Fibroblast of skin of scalp (primary cell): ENCODE measurements around the gene WFDC5. TPM values are rescaled to one million over a fixed set of nuclear protein-coding genes. Genes with fewer than 3 reads are reported as not detected.
"Not testable (repeated sequence)": the region's sequence is repeated elsewhere in the genome, so short reads cannot be mapped to it uniquely, and the experiment has no call there.

ENCODE experiments used
- DNase-seq: peaks from one replicate; pipeline ENCODE4 v3.0.0-alpha.2; 2013
- polyA plus RNA-seq, 2 experiments: library from polyadenylated mRNA; unstranded; fragments of 120-200 nt; gene quantifications; one replicate each; pipeline ENCODE4 v1.2.1, GENCODE V29; 2013; ENCODE audit not compliant: insufficient read length in 2 of 2

Gene WFDC5
- polyA plus RNA-seq (2013, experiment 1 of 2; ENCODE audit: insufficient read length): not detected
- not detected for polyA plus RNA-seq (2013, experiment 2 of 2; ENCODE audit: insufficient read length)

- DNase-seq: no peak
Measured at GRCh38 chr20:45114465-45115385, at the start of gene WFDC5. Gene WFDC5 (minus strand): TSS chr20:45115174. CDS start chr20:45115083, 91 bp downstream.

DNA sequence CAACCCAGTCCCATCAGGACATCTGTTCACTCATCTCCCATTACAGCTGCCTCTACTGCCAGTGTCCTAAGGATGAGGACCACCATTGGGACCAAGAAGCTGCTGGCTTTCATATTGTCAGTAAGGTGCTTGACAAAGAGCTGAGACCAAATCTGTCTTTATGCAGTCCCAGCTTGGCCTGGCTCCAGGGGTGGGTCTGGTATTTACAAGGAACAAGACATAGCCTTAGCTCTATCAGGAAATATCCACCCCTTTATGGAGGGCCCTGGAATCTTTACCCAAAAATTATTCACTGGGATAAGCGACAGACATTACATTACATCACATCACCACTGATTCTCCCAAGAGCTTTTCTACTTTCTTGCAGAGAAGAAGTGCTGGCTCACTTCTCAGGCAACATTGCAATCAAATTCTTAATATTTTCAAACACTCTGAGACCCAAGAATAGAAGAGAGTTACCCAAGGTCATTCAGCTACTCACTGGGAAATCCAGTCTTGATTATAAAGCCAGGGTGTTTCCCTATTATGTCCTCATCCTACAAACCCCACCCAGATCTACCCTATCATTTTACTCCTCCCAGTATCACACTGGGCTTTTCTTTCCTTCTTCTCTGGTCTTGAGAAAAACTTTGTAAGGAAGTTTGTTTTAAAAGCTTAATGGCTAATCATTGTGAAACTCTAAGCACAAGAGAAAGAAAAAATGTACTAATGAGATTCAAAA lies 48.3 kb upstream of the WFDC5 start:
- no peak for DNase-seq

DNA sequence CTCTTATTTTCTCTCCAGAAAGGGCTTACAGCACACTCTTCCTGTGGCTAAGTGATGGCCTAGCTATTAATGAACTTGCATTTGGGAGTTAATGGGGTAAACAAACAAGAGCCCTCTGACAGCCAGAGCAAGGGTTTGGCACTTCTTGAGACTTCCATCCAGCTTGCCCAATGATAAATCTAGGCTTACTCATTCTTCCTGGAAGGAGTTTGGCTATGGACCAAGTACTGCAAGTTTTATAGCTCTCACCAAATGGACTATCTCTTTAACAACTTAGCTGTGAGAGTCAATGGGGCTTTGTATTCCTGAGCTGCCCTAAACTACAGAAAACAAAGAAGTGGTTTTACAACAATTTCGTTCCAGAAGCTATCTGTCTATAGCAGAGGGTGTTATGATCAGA lies 43.0 kb upstream of the WFDC5 start:
- DNase-seq: peak; percentile 48

DNA sequence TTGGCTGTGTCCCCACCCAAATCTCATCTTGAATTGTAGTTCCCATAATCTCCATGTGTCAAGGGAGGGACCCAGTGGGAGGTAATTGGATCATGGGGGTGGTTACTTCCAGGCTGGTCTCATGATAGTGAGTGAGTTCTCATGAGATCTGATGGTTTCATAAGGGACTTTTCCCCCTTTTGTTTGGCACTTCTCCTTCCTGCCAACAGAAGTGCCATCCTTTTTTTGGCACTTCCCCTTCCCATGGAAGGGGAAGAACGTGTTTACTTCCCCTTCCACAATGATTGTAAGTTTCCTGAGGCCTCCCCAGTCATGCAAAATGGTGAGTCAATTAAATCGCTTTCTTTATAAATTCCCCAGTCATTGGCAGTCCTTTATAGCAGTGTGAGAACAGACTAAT lies 41.7 kb upstream of the WFDC5 start:
- no peak for DNase-seq

DNA sequence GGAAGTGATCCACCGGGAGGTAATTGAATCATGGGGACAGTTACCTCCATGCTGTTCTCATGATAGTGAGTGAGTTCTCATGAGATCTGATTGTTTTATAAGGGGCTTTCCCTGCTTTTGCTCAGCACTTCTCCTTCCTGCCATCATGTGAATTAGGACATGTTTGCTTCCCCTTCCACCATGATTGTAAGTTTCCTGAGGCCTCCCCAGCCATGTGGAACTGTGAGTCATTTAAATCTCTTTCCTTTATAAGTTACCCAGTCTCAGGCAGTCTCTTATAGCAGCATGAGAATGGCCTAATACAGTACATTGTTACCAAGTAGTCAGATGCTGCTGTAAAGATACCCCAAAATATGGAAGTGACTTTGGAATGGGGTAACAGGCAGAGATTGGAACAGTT lies 39.8 kb upstream of the WFDC5 start:
- not testable (repeated sequence) for DNase-seq

- no peak for DNase-seq
Measured at GRCh38 chr20:45154183-45154582, 39.2 kb upstream of the WFDC5 start.

DNA sequence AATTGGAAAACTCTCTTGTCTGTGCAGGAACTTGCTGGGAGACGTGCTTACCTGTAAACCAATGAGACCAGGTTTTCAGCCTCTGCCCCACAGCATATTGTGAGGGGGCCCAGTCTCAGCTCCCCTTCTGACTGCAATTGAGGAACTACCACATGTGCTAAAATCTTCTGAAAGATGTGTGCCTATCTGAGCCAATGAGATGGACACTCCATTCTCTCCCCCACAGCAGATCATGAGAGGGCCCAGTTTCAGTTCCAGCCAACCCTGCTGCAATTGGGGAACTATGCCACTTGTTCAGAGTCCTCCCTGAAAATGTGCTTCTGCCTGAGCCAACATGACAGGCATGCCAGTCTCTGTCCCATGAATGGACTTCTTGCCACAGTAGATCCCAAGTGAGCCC lies 38.8 kb upstream of the WFDC5 start:
- no peak for DNase-seq

DNA sequence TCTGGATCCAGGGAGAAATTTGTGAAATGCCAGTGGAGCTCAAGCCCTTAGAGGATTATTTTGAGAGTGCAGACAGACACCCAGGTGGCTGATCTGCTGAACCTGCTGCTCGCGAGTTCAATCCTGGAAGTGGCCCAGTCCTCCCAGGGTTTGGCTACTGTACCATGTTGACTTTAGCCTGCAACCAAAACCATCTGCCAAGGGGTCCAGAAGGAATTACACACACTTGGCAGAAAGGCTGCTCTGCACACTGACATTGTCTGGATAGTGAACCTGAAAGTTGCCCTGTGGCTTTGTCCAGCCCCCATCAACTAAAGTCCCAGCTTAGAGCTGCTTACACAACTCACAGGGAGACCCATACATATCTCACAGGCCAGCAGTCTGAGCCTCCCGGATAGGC lies 38.2 kb upstream of the WFDC5 start:
- DNase-seq: no peak

DNA sequence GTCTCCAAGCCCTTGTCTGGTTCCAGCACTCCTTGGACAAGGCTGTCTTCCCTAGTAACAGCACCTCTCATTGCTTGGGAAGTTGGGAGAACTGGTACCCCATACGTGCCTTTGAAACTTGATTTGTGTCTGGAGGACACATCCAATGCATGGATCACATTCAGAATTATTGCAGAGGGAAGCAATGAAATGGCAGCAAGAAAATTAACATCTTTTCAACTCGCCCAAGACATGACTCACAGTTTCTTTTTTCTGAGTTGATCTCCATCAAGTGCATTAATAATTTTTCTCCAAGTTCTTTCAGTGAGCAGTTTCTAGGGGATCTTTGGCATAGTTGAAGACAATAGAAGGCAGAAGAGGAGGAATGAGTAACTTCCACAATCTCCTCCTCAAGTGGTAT lies 37.4 kb upstream of the WFDC5 start:
- DNase-seq: no peak

DNA sequence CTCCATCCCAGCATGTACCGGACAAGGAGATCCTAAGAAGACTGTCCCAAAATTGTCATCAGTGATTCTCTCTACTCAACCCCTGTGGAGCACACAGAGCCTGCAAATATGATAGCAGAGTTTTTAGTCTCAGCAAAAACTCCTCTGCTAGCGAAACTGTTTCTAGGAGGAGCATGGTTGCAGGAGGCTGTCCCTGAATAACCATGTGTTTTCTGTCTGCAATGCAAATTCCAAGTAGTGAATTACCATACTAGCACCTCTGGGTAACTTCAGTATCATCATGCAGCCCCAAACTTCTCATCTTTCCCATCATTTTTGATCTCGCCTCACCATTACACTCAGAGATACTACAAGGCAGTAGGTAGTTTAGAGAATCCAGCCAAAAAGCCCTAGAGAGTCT lies 34.1 kb upstream of the WFDC5 start:
- no peak for DNase-seq

- DNase-seq: no peak
Measured at GRCh38 chr20:45140836-45141235, 25.9 kb upstream of the WFDC5 start.

GRCh38 chr20:45139733-45140375 lies 24.9 kb upstream of the WFDC5 start:
- DNase-seq: not testable (repeated sequence)

DNA sequence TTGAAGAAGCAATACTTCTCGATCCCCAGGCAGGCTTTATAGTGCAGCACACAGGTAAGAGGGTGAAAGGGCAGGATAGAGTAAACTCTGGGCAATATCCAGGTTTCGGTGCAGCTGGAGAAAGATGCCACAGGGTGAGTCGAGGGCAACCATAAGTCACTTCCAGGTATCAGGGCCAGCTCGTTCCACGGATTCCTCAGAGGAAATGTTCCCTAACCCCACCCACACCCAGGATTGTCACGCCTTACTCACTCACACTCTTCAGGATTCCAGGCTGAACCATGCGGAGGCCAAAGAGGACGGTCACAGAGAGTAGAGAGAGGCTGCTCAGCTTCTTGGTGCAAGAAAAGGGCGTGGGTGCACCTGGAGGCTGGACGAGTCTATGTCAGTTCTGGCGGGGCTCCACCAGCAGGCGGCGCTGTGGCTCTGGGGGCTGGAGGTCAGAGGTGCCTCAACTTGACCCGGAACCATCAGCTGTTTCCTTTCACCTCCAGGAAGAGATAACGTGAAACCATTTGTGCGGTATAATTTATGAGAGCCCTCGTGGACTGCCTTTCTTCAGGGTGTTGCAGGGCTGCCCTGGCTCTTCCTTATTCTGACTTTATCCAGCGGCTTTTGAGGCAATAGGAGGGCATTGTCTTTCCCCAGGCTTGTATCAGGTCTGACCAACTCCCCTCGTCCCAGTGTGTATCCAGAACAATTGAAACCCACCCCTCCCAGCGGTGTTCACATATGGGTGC lies 23.8 kb upstream of the WFDC5 start:
- peak; percentile 5 for DNase-seq

DNA sequence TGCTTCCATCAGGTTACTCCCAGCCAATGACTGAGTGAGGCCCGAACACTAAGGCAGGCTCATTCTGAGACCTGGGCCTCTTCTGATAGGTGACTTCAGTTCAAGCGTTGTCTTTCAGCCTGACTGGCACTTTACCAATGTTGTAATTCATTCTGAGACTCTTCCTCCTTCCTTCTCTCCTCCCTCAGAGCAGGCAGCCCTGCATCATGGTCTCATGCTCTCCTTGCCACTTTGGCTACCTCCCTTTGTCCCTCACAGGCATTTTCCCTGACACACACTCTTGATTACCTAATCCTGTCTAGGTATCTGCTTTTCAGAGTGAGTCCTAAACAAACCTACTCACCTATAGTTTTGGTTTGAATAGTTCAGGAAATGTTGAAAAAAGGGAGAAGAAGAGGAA lies 21.9 kb upstream of the WFDC5 start:
- no peak for DNase-seq

DNA sequence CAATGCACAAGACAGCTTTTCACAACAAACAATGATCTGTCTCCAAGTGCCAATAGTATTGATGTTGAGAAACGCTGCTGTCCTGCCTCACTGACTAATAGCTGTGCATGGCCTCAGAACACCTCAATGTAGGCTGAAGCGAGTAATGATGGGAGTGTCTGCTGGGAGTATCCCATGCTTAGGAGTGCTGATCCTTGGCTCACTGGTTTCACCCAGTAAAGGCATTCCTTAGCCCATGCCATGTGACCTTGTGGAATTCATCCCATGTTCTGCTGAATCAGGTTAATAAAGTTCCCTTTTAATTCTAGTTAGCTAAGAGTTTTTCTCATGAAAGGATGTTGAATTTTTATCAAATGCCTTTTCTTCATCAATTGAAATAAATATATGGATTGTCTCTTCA lies 13.1 kb upstream of the WFDC5 start:
- DNase-seq: no peak

GRCh38 chr20:45124365-45124764 lies 9.4 kb upstream of the WFDC5 start, which contains the start of gene WFDC12:
Gene WFDC12 (minus strand): TSS chr20:45124465. CDS start chr20:45124447, 18 bp downstream.
- DNase-seq: no peak

DNA sequence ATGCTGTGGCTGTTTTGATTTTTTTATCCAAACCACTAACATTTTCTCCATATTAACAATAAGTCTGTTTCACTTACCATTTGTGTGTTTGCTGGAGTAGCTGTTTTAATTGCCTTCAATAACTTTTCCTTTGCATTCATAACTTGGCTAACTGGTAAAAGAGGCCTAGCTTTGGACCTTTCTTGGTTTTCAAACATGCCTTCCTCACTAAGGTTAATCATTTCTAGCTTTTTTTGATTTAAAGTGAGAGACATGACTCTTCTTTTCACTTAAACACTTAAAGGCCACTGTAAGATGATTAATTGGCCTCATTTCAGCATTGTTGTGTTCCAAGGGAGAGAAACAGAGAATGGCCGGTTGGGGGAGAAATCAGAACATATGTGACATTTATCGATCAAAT lies 6.4 kb upstream of the WFDC5 start:
- DNase-seq: no peak

DNA sequence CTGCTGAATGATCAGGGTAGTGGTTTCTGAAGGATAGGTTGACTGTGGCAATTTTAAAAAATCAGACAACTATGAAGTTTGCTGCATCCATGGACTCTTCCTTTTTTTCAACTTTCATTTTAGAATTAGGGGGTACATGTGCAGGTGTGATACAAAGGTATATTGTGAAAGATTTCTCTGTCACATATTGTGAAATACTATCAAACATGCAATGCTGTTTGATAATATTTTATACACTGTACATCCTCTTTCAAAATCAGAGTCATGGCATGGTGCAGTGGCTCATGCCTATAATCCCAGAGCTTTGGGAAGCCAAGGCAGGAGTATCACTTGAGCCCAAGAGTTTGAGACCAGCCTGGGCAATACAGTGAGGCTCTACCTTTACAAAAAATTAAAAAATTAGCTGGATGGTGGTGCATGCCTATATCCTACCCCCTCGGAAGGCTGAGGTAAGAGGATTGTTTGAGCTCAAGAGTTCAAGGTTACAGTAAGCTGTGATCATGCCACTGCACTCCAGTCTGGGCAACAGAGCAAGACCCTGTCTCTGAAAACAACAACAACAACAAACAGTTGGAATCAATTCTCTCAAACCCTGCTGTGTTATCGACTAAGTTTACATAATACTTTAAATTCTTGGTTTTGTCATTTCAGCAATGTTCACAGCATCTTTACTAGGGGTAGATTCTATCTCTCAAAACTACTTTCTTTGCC lies 4.7 kb upstream of the WFDC5 start:
- no peak for DNase-seq

- DNase-seq: no peak
Measured at GRCh38 chr20:45118028-45118427, 3.1 kb upstream of the WFDC5 start.

- no peak for DNase-seq
Measured at GRCh38 chr20:45117581-45117980, 2.6 kb upstream of the WFDC5 start.

- no peak for DNase-seq
Measured at GRCh38 chr20:45115829-45116228, 855 bp upstream of the WFDC5 start.

GRCh38 chr20:45115386-45115774 lies 406 bp upstream of the WFDC5 start:
- no peak for DNase-seq
